Ovary (tissue), 9 donors: ENCODE measurements around the gene TRAFD1. TPM values are rescaled to one million over a fixed set of nuclear protein-coding genes. Genes with fewer than 3 reads are reported as not detected.

Source experiments
- DNase-seq, 5 donors: peaks; one replicate each; pipeline ENCODE4 v3.0.0-alpha.2; 2019 to 2020
- H3K27ac ChIP-seq, 2 donors: fragments of 200-600 bp; one replicate each; pipeline versions ENCODE4 v1.5.1 to v1.8.0; 2019 to 2022
- H3K27me3 ChIP-seq: fragments of 200-600 bp; one replicate; pipeline ENCODE4 v1.8.0; 2022
- H3K36me3 ChIP-seq: fragments of 200-600 bp; sonication (generic); one replicate; pipeline ENCODE4 v1.5.1; 2019
- H3K4me1 ChIP-seq: one replicate; pipeline ENCODE4 v1.8.1; 2013; ENCODE audit warnings: mild to moderate bottlenecking, moderate library complexity; ENCODE audit not compliant: insufficient read depth
- H3K4me3 ChIP-seq: fragments of 200-600 bp; sonication (generic); one replicate; pipeline ENCODE4 v1.5.1; 2017
- H3K9me3 ChIP-seq, 2 donors: fragments of 200-600 bp in 1 of 2; sonication (generic) in 1 of 2; one replicate each; pipeline versions ENCODE4 v1.5.1 to v1.8.1; 2013 to 2019; ENCODE audit warnings: mild to moderate bottlenecking in 1 of 2, moderate library complexity in 1 of 2
- CTCF ChIP-seq, 3 donors: fragments of 450-650 bp in 2 of 3; fragments of 200-600 bp in 1 of 3; IDR thresholded peaks; one replicate each; pipeline versions ENCODE4 v1.5.1 to v1.8.0; 2016 to 2022; ENCODE audit warnings: antibody characterized with exemption in 3 of 3, mild to moderate bottlenecking in 1 of 3
- EP300 ChIP-seq: sonication (generic); formaldehyde crosslinking; IDR thresholded peaks from one replicate; pipeline ENCODE4 v1.6.1; 2017; ENCODE audit warnings: antibody characterized with exemption
- POLR2A ChIP-seq: fragments of 450-650 bp; IDR thresholded peaks from one replicate; pipeline ENCODE4 v1.6.1; 2017; ENCODE audit warnings: antibody characterized with exemption, mild to moderate bottlenecking, moderate library complexity
- WGBS, 3 donors: extraction: QIAGEN DNeasy Blood & Tissue Kit in 1 of 3; methylation state at CpG; one replicate each; pipeline versions ENCODE4 v1.1.5 to v1.1.7; 2013 to 2017; 5-methylcytosine and 5-hydroxymethylcytosine counted together
- intact Hi-C, 4 donors: fragments of 100-400 bp; cut with DNase I; formaldehyde crosslinking; loops; one replicate each; pipeline versions ENCODE4 v1.11.0 to v1.15.1; 2022 to 2023
- polyA plus RNA-seq, 2 donors: library from polyadenylated mRNA; stranded (reverse); fragments of 200-250 nt in 1 of 2; fragments of 350-450 nt in 1 of 2; fragmentation: Illumina TruSeq in 1 of 2; extraction: RNeasy Lipid Tissue Mini Kit (QIAGEN cat#74804) in 1 of 2; gene quantifications; one replicate each; pipeline ENCODE4 v1.2.3, GENCODE V29; 2013 to 2014
- total RNA-seq, 7 donors: library from RNA; depleted of rRNA in 2 of 7; stranded (reverse); fragments of >200 nt in 2 of 7; fragmentation: NEBNext Ultra II Directional in 3 of 7; extraction: Animal tissue kit (Norgen Biotek cat#: 25700) in 3 of 7; gene quantifications; one replicate each; pipeline versions ENCODE4 v1.1.0 to v1.2.4, GENCODE V29; 2016 to 2023
- donor health status: DM: no; HTN: no; CAD: no; lungs with moderate emphysema.
- donor health status: DM: no; HTN: no; CAD: no.
- donor health status: Bipolar disorder and iron deficiency.
- donor health status: DM: yes; HTN: yes; CAD: no.
- donor health status: DM: no; HTN: no; CAD: no.
- donor health status: DM: yes; HTN: yes; CAD: no.

TRAFD1 gene
- total and polyA plus RNA-seq, 9 donors: 13.9 to 49.6 (median 25.5) TPM

DNA sequence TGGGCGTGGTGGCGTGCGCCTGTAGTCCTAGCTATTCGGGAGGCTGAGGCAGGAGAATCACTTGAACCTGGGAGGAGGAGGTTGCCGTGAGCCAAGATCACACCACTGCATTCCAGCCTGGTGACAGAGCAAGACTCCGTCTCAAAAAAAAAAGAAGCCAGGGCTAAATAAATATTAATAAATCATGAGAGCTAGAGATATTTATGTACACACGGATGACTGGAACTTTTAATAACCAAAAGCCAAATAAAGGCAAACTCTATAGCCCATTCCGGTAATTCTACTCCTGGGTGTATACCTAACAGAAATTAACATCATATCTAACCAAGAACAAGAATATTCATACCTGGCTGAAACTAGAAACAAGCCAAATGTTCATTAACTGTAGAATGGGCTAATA lies 7.7 kb upstream of the TRAFD1 start:
- DNase-seq: no peak
- no peaks in the 10 kb centered on the region for H3K27me3 ChIP-seq
- intact Hi-C loops: no loop called here
- no peaks in the 10 kb centered on the region for H3K36me3 ChIP-seq
- WGBS, 3 donors: 79 to 80% (median 79%) methylated on average over 8 of the region's 8 CpGs
- H3K4me1 ChIP-seq: peaks cover 6% of the 10 kb centered on the region
- no peak for TF ChIP-seq EP300
- no peak for TF ChIP-seq CTCF (IDR thresholded peaks at IDR 0.05)
- no peak for TF ChIP-seq POLR2A
- no peak overlapping the region for H3K27ac ChIP-seq
- H3K9me3 ChIP-seq: no peaks in the 10 kb centered on the region
- H3K4me3 ChIP-seq: no peak overlapping the region

GRCh38 chr12:112121780-112122565 lies 3.4 kb upstream of the TRAFD1 start:
- Histone ChIP-seq H3K36me3 (no peaks in the 10 kb centered on the region), H3K27ac (peak overlapping the region in 1 of 2 donors; percentile 42), H3K9me3 (no peaks in the 10 kb centered on the region), H3K4me3 (no peak overlapping the region), H3K27me3 (no peaks in the 10 kb centered on the region), H3K4me1 (peaks cover 13% of the 10 kb centered on the region)
- intact Hi-C loops: loop anchor here in 1 of 4 donors (10.0 kb wide), 1 partner anchor 107 kb away; the partner anchor contains the start of genes ERP29 and TMEM116
- DNase-seq: peak; percentile 67 to 84 (median 79)
- WGBS, 3 donors: 15 to 18% (median 16%) methylated on average over 11 of the region's 11 CpGs
- TF ChIP-seq EP300 (no peak), CTCF (IDR thresholded peaks at IDR 0.05) (no peak), POLR2A (no peak)

GRCh38 chr12:112122823-112123690 lies 2.3 kb upstream of the TRAFD1 start:
- DNase-seq: no peak
- WGBS, 3 donors: 48 to 52% (median 50%) methylated on average over 12 of the region's 12 CpGs

More at GRCh38 chr12:112122823-112123690, 2.3 kb upstream of the TRAFD1 start:
- H3K4me3 ChIP-seq: no peak overlapping the region
- H3K27ac ChIP-seq: peak overlapping the region in 1 of 2 donors; percentile 42
- H3K36me3 ChIP-seq: no peaks in the 10 kb centered on the region
- peaks cover 14% of the 10 kb centered on the region for H3K4me1 ChIP-seq
- no peak for TF ChIP-seq POLR2A
- TF ChIP-seq EP300: no peak
- TF ChIP-seq CTCF (IDR thresholded peaks at IDR 0.05): no peak
- intact Hi-C loops: loop anchor here in 1 of 4 donors (10.0 kb wide), 1 partner anchor 108 kb away; the partner anchor contains the start of genes ERP29 and TMEM116
- H3K9me3 ChIP-seq: no peaks in the 10 kb centered on the region
- H3K27me3 ChIP-seq: no peaks in the 10 kb centered on the region
